ENCODE measurements around the gene ZNF384.

ZNF384 gene

DNA sequence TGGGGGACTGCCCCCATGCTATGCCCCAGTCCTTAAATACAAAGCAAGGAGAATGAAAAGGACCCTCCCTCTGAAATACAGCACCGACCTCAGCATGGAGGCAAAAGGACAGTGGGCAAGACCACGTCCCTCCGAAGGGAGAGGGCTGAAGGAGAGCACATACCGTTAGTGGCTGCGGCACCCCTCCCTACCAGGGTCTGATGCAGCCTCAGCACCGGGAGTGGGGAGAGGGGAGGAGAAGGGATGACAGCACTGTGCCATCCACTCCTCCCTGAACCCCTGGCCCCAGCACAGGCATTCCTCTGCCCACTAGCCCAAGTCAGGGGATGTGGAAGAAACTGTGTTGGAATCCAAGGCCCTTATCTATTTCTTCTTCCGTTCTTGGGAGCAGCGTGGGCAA is 38.3 kb downstream of the ZNF384 start:
- TF ChIP-seq, protein P1, sequence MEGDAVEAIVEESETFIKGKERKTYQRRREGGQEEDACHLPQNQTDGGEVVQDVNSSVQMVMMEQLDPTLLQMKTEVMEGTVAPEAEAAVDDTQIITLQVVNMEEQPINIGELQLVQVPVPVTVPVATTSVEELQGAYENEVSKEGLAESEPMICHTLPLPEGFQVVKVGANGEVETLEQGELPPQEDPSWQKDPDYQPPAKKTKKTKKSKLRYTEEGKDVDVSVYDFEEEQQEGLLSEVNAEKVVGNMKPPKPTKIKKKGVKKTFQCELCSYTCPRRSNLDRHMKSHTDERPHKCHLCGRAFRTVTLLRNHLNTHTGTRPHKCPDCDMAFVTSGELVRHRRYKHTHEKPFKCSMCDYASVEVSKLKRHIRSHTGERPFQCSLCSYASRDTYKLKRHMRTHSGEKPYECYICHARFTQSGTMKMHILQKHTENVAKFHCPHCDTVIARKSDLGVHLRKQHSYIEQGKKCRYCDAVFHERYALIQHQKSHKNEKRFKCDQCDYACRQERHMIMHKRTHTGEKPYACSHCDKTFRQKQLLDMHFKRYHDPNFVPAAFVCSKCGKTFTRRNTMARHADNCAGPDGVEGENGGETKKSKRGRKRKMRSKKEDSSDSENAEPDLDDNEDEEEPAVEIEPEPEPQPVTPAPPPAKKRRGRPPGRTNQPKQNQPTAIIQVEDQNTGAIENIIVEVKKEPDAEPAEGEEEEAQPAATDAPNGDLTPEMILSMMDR (IDR thresholded peaks at IDR 0.05; ENCODE audit: insufficient read depth, low read length, missing control alignments): no peak
- CTCF ChIA-PET: no interaction called here
- DNase-seq (ENCODE audit: low read depth, low spot score): no peak
- no peak overlapping the region for H3K4me3 ChIP-seq (ENCODE audit: low read depth, low read length)
- POLR2A ChIA-PET: no interaction called here

DNA sequence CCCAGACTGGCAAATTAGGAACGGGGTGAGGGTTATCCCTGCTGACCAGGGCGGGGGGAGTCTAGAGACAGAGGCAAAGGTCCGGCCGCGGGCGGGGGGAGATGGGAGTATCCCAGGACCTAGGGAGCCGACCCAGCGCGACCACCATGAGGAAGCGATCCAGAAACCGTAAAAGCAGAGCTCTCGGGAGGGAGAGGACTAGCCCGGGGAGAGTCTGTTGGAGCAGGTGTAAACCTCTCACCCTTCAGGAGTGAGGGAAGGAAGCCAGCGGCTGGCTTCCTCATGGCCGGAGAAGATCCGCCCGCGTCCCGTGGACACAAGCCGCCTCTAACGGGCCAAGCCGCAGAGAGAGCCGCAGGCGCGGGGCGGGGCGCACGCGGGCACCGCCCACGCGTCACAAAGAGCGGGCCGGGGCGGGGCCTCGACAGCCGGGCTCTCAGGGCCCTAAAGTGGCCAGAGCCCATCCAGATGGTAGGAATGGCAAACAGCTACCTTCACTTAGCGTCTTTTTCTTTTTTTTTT is 42.0 kb downstream of the ZNF384 start, which contains the start of gene ACRBP:
Gene ACRBP, minus strand, starts transcription at position 350 of the 522 bp plus-strand sequence. Its CDS starts 66 bp downstream, at position 284.
- TF ChIP-seq, protein P1 (IDR thresholded peaks at IDR 0.05; ENCODE audit: insufficient read depth, low read length, missing control alignments): no peak
- DNase-seq (ENCODE audit: low read depth, low spot score): no peak
- POLR2A ChIA-PET: interaction anchor here (0.5 kb wide), 1 partner anchor 71 kb away, joined by 4 read pairs; no protein-coding TSS in a partner anchor
- H3K4me3 ChIP-seq (ENCODE audit: low read depth, low read length): peak within 1 kb of the TSS; percentile 37
- CTCF ChIA-PET: interaction anchor here (3.6 kb wide), 1 partner anchor 27 kb away, joined by 24 read pairs; no protein-coding TSS in a partner anchor

DNA sequence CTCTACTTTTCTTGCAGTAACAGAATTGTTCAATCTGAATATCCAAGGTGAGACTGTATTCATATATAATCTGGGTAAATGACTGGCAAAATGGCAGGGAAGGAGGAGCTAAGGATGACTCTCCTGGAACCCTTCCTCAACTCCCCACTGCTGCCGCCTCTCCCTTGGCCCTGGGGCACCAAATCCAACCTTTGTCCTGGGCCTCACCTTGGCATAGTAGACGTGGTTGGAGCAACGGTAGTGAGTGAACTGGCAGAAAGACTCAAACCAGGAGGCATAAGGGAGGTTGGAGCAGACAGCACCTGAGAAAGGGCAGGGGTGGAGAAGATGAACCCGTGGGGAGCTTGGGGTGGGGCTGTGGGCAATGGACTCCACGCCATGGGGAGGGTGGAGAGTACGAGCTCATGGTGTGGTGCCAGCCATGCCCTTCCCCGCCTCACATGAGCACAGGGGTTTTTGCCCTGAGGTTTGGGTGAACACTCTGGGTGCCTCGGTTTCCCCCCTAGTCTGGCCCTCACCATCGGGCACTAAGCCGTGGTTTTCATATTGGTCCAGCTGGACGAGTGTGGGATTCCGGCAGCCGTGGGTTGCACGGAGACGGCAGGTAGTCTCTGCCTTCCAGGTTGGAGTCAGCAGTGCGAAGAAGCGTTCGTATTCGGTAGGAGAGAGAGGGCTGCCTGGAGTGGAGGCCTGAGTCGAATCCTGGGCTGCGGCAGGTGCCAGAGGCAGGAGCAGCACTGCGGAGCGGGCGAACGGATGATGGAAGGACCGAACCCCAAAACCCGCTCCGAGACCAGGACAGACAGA is 42.7 kb downstream of the ZNF384 start:
- no peak for DNase-seq (ENCODE audit: low read depth, low spot score)
- TF ChIP-seq, protein P1 (IDR thresholded peaks at IDR 0.05; ENCODE audit: insufficient read depth, low read length, missing control alignments): no peak
- peak overlapping the region; percentile 37; the same call in 1 of the 2 replicates for H3K4me3 ChIP-seq (ENCODE audit: low read depth, low read length)
- ChIA-PET POLR2A (interaction anchor here (0.5 kb wide), 1 partner anchor 71 kb away, joined by 4 read pairs; no protein-coding TSS in a partner anchor), CTCF (interaction anchor here (3.6 kb wide), 1 partner anchor 26 kb away, joined by 24 read pairs; no protein-coding TSS in a partner anchor)

DNA sequence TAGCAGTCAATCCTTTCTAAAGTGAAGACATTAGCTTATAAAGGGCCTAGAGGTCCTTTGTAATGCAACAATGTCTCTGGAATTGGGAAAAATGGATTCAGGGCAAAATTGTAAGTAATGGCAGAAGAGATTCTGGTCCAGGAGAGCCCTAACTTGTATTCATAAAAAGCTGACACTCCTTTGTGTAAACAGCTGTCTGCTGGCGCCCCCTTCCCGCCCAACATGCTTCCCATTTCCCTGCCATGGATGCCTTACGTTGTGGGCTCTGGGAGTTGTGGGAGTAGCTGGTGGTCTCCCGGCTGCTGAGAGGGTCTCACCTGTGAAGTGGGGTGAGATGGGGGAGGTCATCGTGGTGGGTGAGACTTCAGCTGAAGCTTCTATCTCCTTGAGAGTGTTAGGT is 44.3 kb downstream of the ZNF384 start:
- no peak overlapping the region for H3K4me3 ChIP-seq (ENCODE audit: low read depth, low read length)
- DNase-seq (ENCODE audit: low read depth, low spot score): no peak
- ChIA-PET CTCF (interaction anchor here (0.9 to 3.6 kb wide), 4 partner anchors 11 to 25 kb away, joined by 3 to 24 read pairs (median 4); no protein-coding TSS in a partner anchor), POLR2A (no interaction called here)
- TF ChIP-seq, protein P1 (IDR thresholded peaks at IDR 0.05; ENCODE audit: insufficient read depth, low read length, missing control alignments): no peak

DNA sequence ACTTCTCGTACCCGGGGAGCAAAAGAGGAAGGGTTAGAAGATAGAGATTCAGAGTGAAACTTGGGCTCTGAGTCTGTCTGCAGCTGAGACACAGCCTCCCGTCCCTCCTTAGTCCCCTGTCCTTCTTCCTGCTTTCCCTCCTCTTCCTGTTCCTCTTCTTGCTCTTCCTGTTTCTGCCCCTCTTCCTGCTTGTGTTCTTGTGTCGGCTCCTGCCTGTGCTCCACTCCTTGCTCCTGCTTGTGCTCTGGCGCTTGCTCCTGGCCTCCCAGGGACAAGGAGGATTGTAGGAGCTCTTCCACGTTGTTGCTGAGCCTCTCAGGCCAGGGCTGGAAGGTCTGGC is 44.9 kb downstream of the ZNF384 start:
- TF ChIP-seq, protein P1 (IDR thresholded peaks at IDR 0.05; ENCODE audit: insufficient read depth, low read length, missing control alignments): no peak
- ChIA-PET POLR2A (no interaction called here), CTCF (interaction anchor here (1.6 to 3.6 kb wide), 3 partner anchors 12 to 24 kb away, joined by 4 to 24 read pairs (median 5); no protein-coding TSS in a partner anchor)
- no peak overlapping the region for H3K4me3 ChIP-seq (ENCODE audit: low read depth, low read length)
- DNase-seq (ENCODE audit: low read depth, low spot score): no peak

Measured in AG04449 (cell line).